T-helper 17 cell (primary cell): ENCODE measurements around the gene OR8D4. TPM values are rescaled to one million over a fixed set of nuclear protein-coding genes. Genes with fewer than 3 reads are reported as not detected.
"Not testable (repeated sequence)": the region's sequence is repeated elsewhere in the genome, so short reads cannot be mapped to it uniquely, and the experiment has no call there.

ENCODE experiments used
- ATAC-seq: fragments of 150-1000 bp; cut with Tn5 transposase; 2 replicates; pipeline ENCODE4 v1.10.0; 2021; ENCODE audit warnings: mild to moderate bottlenecking, moderate library complexity
- DNase-seq, 3 donors: peaks; one replicate each; pipeline versions ENCODE4 v3.0.0 to v3.0.0-alpha.2; 2020 to 2021
- H3K9me3 ChIP-seq: one replicate; pipeline ENCODE4 v1.7.0; 2013; ENCODE audit warnings: low read length, mild to moderate bottlenecking; ENCODE audit not compliant: control insufficient read depth, poor library complexity, severe bottlenecking
- H3K27ac Mint-ChIP-seq: one replicate; pipeline ENCODE4 v1.8.0; 2022; ENCODE audit warnings: mild to moderate bottlenecking, moderate library complexity, mixed read lengths
- H3K27me3 Mint-ChIP-seq: one replicate; pipeline ENCODE4 v1.8.0; 2022; ENCODE audit warnings: mixed read lengths
- H3K36me3 Mint-ChIP-seq: one replicate; pipeline ENCODE4 v1.8.0; 2022; ENCODE audit warnings: low read depth, mixed read lengths
- H3K4me1 Mint-ChIP-seq: one replicate; pipeline ENCODE4 v1.8.0; 2022; ENCODE audit warnings: mild to moderate bottlenecking, mixed read lengths
- H3K4me3 Mint-ChIP-seq: one replicate; pipeline ENCODE4 v1.8.0; 2022; ENCODE audit warnings: mild to moderate bottlenecking, moderate library complexity, mixed read lengths
- total RNA-seq, 4 donors: library from RNA in 2 of 4; stranded (reverse) in 2 of 4; gene quantifications; one replicate each; pipeline ENCODE4 v1.2.3 and lab custom pipeline; 2022 to 2026

OR8D4 gene
- total RNA-seq, result not detected
- total RNA-seq (lab: John Stamatoyannopoulos, UW), result 0 reads per million in 2 donors

- H3K27ac Mint-ChIP-seq, result no peak within 1 kb of the TSS
- H3K9me3 ChIP-seq, result no peaks in the 10 kb centered on the region
- ATAC-seq (no peak), DNase-seq (no peak)
- no peak within 1 kb of the TSS for H3K4me3 Mint-ChIP-seq
- no peaks in the 10 kb centered on the region for H3K4me1 Mint-ChIP-seq
- H3K36me3 Mint-ChIP-seq, result no peaks in the 10 kb centered on the region
- peaks cover 16% of the 10 kb centered on the region for H3K27me3 Mint-ChIP-seq
These were observed at the start of gene OR8D4 for GRCh38 chr11:123901867-123902266. Gene OR8D4, plus strand, starts transcription at chr11:123902167. Its CDS starts 4,265 bp downstream, at chr11:123906432.

DNA sequence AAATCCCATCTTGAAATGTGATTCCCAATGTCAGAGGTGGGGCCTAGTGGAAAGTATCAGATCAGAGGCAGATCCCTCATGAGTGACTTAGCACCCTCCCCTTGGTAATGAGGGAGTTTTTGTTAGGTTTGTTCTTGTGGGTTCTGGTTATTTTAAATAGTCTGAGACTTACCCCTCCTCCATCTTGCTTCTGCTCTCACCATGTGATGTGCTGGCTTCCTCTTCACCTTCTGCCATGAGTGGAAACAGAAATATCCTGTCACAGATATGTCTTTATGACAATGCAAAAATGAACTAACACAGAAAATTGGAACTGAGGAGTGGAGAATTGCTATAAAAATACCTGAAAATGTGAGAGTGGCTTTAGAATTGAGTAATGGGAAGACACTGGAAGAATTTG lies 49.6 kb upstream of the OR8D4 start:
- Mint-ChIP-seq H3K27me3 (peaks cover 16% of the 10 kb centered on the region), H3K27ac (no peak overlapping the region), H3K4me1 (no peaks in the 10 kb centered on the region), H3K36me3 (no peaks in the 10 kb centered on the region), H3K4me3 (no peak overlapping the region)
- no peaks in the 10 kb centered on the region for H3K9me3 ChIP-seq
- no peak for ATAC-seq
- no peak for DNase-seq

- DNase-seq (no peak), ATAC-seq (no peak)
- Mint-ChIP-seq H3K27me3 (peaks cover 16% of the 10 kb centered on the region), H3K27ac (no peak overlapping the region), H3K4me3 (no peak overlapping the region), H3K36me3 (no peaks in the 10 kb centered on the region), H3K4me1 (no peaks in the 10 kb centered on the region)
- H3K9me3 ChIP-seq, result no peaks in the 10 kb centered on the region
These were observed 48.9 kb upstream of the OR8D4 start for GRCh38 chr11:123853038-123853437.

DNA sequence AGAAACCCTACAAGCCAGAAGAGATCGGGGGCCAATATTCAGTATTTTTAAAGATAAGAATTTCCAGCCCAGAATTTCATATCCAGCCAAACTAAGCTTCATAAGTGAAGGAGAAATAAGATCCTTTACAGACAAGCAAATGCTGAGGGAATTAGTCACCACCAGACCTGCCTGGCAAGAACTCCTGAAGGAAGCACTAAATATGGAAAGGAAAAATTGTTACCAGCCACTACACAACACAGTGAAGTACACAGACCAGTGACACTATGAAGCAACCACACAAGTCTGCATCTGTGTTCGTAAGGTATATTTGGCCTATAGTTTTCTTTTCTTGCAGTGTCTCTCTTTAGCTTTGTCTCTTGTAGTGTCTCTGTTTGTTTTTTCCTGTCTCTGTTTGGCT lies 45.5 kb upstream of the OR8D4 start:
- H3K9me3 ChIP-seq, result no peaks in the 10 kb centered on the region
- Mint-ChIP-seq H3K36me3 (no peaks in the 10 kb centered on the region), H3K27me3 (no peaks in the 10 kb centered on the region), H3K4me3 (no peak overlapping the region), H3K4me1 (no peaks in the 10 kb centered on the region), H3K27ac (no peak overlapping the region)
- DNase-seq (no peak), ATAC-seq (no peak)

- H3K9me3 ChIP-seq, result no peaks in the 10 kb centered on the region
- Mint-ChIP-seq H3K36me3 (no peaks in the 10 kb centered on the region), H3K27me3 (no peaks in the 10 kb centered on the region), H3K4me3 (no peak overlapping the region), H3K27ac (no peak overlapping the region), H3K4me1 (no peaks in the 10 kb centered on the region)
- DNase-seq (no peak), ATAC-seq (no peak)
These were observed 42.2 kb upstream of the OR8D4 start for GRCh38 chr11:123859731-123860130.

DNA sequence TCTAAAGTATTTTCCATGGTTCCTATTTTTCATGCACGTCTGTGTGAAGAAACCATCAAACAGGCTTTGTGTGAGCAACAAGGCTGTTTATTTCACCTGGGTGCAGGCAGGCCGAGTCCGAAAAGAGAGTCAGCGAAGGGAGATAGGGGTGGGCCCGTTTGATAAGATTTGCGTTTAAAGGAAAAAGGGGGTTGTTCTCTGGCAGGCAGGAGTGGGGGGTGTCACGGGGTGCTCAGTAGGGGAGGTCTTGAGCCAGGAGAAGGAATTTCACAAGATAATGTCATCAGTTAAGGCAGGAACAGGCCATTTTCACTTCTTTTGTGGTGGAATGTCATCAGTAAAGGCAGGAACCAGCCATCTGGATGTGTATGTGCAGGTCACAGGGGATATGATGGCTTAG lies 36.7 kb upstream of the OR8D4 start:
- not testable (repeated sequence) for H3K27ac Mint-ChIP-seq, H3K27me3 Mint-ChIP-seq, DNase-seq, H3K9me3 ChIP-seq, H3K36me3 Mint-ChIP-seq, H3K4me3 Mint-ChIP-seq, ATAC-seq, H3K4me1 Mint-ChIP-seq

GRCh38 chr11:123867795-123868194 lies 34.2 kb upstream of the OR8D4 start:
- not testable (repeated sequence) for H3K36me3 Mint-ChIP-seq, H3K27me3 Mint-ChIP-seq, DNase-seq, ATAC-seq, H3K4me1 Mint-ChIP-seq, H3K9me3 ChIP-seq, H3K4me3 Mint-ChIP-seq, H3K27ac Mint-ChIP-seq

DNA sequence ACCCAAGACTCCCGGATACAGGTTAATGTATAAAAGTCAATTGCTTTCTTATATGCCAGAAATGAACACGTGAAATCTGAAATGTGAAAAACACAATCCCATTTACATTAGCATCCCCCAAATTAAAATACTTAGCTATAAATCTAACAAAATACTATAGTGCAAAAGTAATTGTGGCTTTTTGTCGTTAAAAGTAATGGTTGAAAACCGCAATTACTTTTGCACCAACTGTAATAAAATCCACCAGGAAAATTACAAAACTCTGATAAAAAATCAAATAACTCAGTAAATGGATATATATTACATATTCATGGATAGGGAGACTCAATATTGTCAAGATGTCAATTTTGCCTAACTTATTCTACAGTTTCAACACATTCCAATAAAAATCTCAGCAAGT lies 21.1 kb upstream of the OR8D4 start:
- no peaks in the 10 kb centered on the region for H3K36me3 Mint-ChIP-seq
- H3K4me3 Mint-ChIP-seq, result no peak overlapping the region
- H3K4me1 Mint-ChIP-seq, result no peaks in the 10 kb centered on the region
- H3K9me3 ChIP-seq, result no peaks in the 10 kb centered on the region
- no peak overlapping the region for H3K27ac Mint-ChIP-seq
- H3K27me3 Mint-ChIP-seq, result peaks cover 5% of the 10 kb centered on the region
- no peak for DNase-seq
- no peak for ATAC-seq

- H3K27me3 Mint-ChIP-seq, result no peaks in the 10 kb centered on the region
- no peaks in the 10 kb centered on the region for H3K4me1 Mint-ChIP-seq
- H3K27ac Mint-ChIP-seq, result no peak within 1 kb of the TSS
- H3K9me3 ChIP-seq, result no peaks in the 10 kb centered on the region
- DNase-seq (no peak), ATAC-seq (no peak)
- H3K4me3 Mint-ChIP-seq, result no peak within 1 kb of the TSS
- H3K36me3 Mint-ChIP-seq, result no peaks in the 10 kb centered on the region
These were observed 16.4 kb upstream of the OR8D4 start, which contains the start of gene TMEM225 for GRCh38 chr11:123885570-123885969. Gene TMEM225, minus strand, starts transcription at chr11:123885670. Its CDS starts 245 bp downstream, at chr11:123885425.

DNA sequence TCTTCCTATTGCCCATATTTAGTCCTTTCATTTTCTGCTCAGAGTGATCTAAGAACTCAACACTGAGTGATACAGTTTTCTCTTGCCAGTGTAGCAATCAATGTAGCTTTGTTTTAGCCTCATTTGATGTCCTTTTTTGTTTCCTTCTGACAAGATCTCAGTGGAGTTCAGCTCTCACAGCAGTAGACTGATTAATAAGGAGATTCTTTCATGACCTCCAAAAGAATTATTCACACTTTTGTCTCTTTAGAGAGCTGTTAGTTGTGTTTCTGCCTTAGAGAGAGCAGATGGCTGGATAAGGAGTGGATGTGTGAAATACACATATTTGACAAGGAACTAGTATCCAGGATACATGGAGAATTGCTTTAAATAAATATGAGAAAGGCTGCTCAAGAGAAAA lies 9.9 kb upstream of the OR8D4 start:
- Mint-ChIP-seq H3K27ac (no peak overlapping the region), H3K4me1 (no peaks in the 10 kb centered on the region), H3K36me3 (no peaks in the 10 kb centered on the region), H3K27me3 (peaks cover 24% of the 10 kb centered on the region), H3K4me3 (no peak overlapping the region)
- DNase-seq (no peak), ATAC-seq (no peak)
- no peaks in the 10 kb centered on the region for H3K9me3 ChIP-seq

- no peaks in the 10 kb centered on the region for H3K36me3 Mint-ChIP-seq
- no peaks in the 10 kb centered on the region for H3K9me3 ChIP-seq
- no peak for DNase-seq
- H3K4me3 Mint-ChIP-seq, result no peak overlapping the region
- H3K27me3 Mint-ChIP-seq, result peaks cover 15% of the 10 kb centered on the region
- no peak for ATAC-seq
- H3K27ac Mint-ChIP-seq, result no peak overlapping the region
- H3K4me1 Mint-ChIP-seq, result no peaks in the 10 kb centered on the region
These were observed 2.2 kb upstream of the OR8D4 start for GRCh38 chr11:123899792-123900191.

- H3K36me3 Mint-ChIP-seq, result no peaks in the 10 kb centered on the region
- no peaks in the 10 kb centered on the region for H3K9me3 ChIP-seq
- peaks cover 24% of the 10 kb centered on the region for H3K27me3 Mint-ChIP-seq
- no peak overlapping the region for H3K27ac Mint-ChIP-seq
- DNase-seq, result no peak
- no peak for ATAC-seq
- H3K4me1 Mint-ChIP-seq, result no peaks in the 10 kb centered on the region
- no peak overlapping the region for H3K4me3 Mint-ChIP-seq
These were observed 2.0 kb downstream of the OR8D4 start for GRCh38 chr11:123903932-123904331.

- no peaks in the 10 kb centered on the region for H3K4me1 Mint-ChIP-seq
- H3K36me3 Mint-ChIP-seq, result no peaks in the 10 kb centered on the region
- no peak overlapping the region for H3K4me3 Mint-ChIP-seq
- no peaks in the 10 kb centered on the region for H3K9me3 ChIP-seq
- peaks cover 24% of the 10 kb centered on the region for H3K27me3 Mint-ChIP-seq
- DNase-seq (no peak), ATAC-seq (no peak)
- H3K27ac Mint-ChIP-seq, result no peak overlapping the region
These were observed 3.0 kb downstream of the OR8D4 start for GRCh38 chr11:123904932-123905331.

GRCh38 chr11:123905826-123906225 lies 3.9 kb downstream of the OR8D4 start:
- Mint-ChIP-seq H3K27me3 (peaks cover 24% of the 10 kb centered on the region), H3K36me3 (no peaks in the 10 kb centered on the region), H3K4me3 (no peak overlapping the region), H3K27ac (no peak overlapping the region), H3K4me1 (no peaks in the 10 kb centered on the region)
- DNase-seq (no peak), ATAC-seq (no peak)
- no peaks in the 10 kb centered on the region for H3K9me3 ChIP-seq
